CD4-positive, alpha-beta memory T cell (primary cell): ENCODE data around the gene CAPN2. TPM values are rescaled to one million over a fixed set of nuclear protein-coding genes. Genes with fewer than 3 reads are reported as not detected.
A peak's percentile ranks its signal among the peaks of the same experiment; 100 is the strongest.
"Not testable (repeated sequence)": the region's sequence is repeated elsewhere in the genome, so short reads cannot be mapped to it uniquely, and the experiment has no call there.

Experiments
- CTCF ChIA-PET: fragments of 350-600 bp; sonication (Branson Sonifier 250); formaldehyde crosslinking; loops from one replicate; lab custom pipeline; 2021; ENCODE audit warnings: inconsistent platforms; ENCODE audit not compliant: partially characterized antibody; lab: Charles Lee
- POLR2A ChIA-PET: fragments of 350-600 bp; sonication (Branson Sonifier 250); formaldehyde crosslinking; loops from one replicate; lab custom pipeline; 2021; ENCODE audit not compliant: partially characterized antibody; lab: Charles Lee
- DNase-seq, 5 donors: peaks; one replicate each; pipeline versions ENCODE4 v3.0.0 to v3.0.0-alpha.2; 2020 to 2022; ENCODE audit warnings: mixed read lengths in 1 of 5
- H3K27ac ChIP-seq: one replicate; pipeline ENCODE4 v1.7.0; 2013; ENCODE audit warnings: low read depth, low read length
- H3K27me3 ChIP-seq: 2 replicates; pipeline ENCODE4 v1.7.0; 2013; ENCODE audit warnings: mild to moderate bottlenecking, low read length, moderate library complexity; ENCODE audit not compliant: insufficient read depth
- H3K36me3 ChIP-seq: 2 replicates; pipeline ENCODE4 v1.7.0; 2013; ENCODE audit warnings: mild to moderate bottlenecking, low read length, moderate library complexity; ENCODE audit not compliant: insufficient read depth
- H3K4me1 ChIP-seq: 2 replicates; pipeline ENCODE4 v1.7.0; 2013; ENCODE audit warnings: mild to moderate bottlenecking, low read length, moderate library complexity; ENCODE audit not compliant: insufficient read depth
- H3K4me3 ChIP-seq, 2 donors: one replicate each; pipeline ENCODE4 v1.7.0; 2013; ENCODE audit warnings: low read length in 2 of 2, mild to moderate bottlenecking in 1 of 2
- H3K9me3 ChIP-seq, 2 donors: one replicate each; pipeline ENCODE4 v1.7.0; 2013; ENCODE audit warnings: low read length in 2 of 2, control low read depth in 1 of 2; ENCODE audit not compliant: control insufficient read depth in 1 of 2
- H3K27ac Mint-ChIP-seq, 7 donors: one replicate each; pipeline ENCODE4 v1.8.0; 2020 to 2021; ENCODE audit warnings: mixed read lengths in 7 of 7, mild to moderate bottlenecking in 6 of 7, inconsistent platforms in 3 of 7, moderate library complexity in 3 of 7
- H3K27me3 Mint-ChIP-seq, 2 donors: one replicate each; pipeline ENCODE4 v1.8.0; 2020 to 2021; ENCODE audit warnings: mixed read lengths in 2 of 2
- H3K36me3 Mint-ChIP-seq, 2 donors: one replicate each; pipeline ENCODE4 v1.8.0; 2020 to 2021; ENCODE audit warnings: mixed read lengths in 2 of 2, inconsistent platforms in 1 of 2, mild to moderate bottlenecking in 1 of 2
- H3K4me1 Mint-ChIP-seq, 4 donors: one replicate each; pipeline ENCODE4 v1.8.0; 2020 to 2021; ENCODE audit warnings: mixed read lengths in 4 of 4, mild to moderate bottlenecking in 1 of 4
- H3K4me3 Mint-ChIP-seq, 8 donors: one replicate each; pipeline ENCODE4 v1.8.0; 2020 to 2021; ENCODE audit warnings: mixed read lengths in 8 of 8, mild to moderate bottlenecking in 7 of 8, moderate library complexity in 6 of 8, inconsistent platforms in 3 of 8
- H3K9me3 Mint-ChIP-seq, 8 donors: one replicate each; pipeline ENCODE4 v1.8.0; 2020 to 2021; ENCODE audit warnings: mixed read lengths in 8 of 8, mild to moderate bottlenecking in 5 of 8, inconsistent platforms in 3 of 8, moderate library complexity in 1 of 8
- intact Hi-C: fragments of 100-400 bp; cut with micrococcal nuclease; formaldehyde crosslinking; loops from one replicate; pipeline ENCODE4 v1.15.1; 2023
- polyA plus RNA-seq, 2 donors: library from polyadenylated mRNA; unstranded; fragments of 300-500 nt; fragmentation: Illumina TruSeq; gene quantifications; one replicate each; pipeline ENCODE4 v1.2.3, GENCODE V29; 2021
- total RNA-seq, 2 experiments: library from RNA; stranded (reverse); gene quantifications; one replicate each; pipeline ENCODE4 v1.2.3, GENCODE V29; 2021

CAPN2 gene
- total and polyA plus RNA-seq, 4 experiments from 2014 or later, result 146 to 231 (median 179) TPM

GRCh38 chr1:223802602-223803001, 90.3 kb downstream of the CAPN2 start:
- POLR2A ChIA-PET, result no interaction called here
- CTCF ChIA-PET, result interaction anchor here (0.7 to 1.3 kb wide), 4 partner anchors 9 to 249 kb away, joined by 3 to 5 read pairs (median 4); no protein-coding TSS in a partner anchor
- intact Hi-C loops, result no loop called here

GRCh38 chr1:223803211-223803610, 90.9 kb downstream of the CAPN2 start:
- H3K27me3 Mint-ChIP-seq, result no peaks in the 10 kb centered on the region
- no peak for DNase-seq
- no peak overlapping the region for H3K27ac Mint-ChIP-seq
- Histone ChIP-seq H3K9me3 (no peaks in the 10 kb centered on the region), H3K27me3 (no peaks in the 10 kb centered on the region), H3K27ac (no peak overlapping the region), H3K4me1 (no peaks in the 10 kb centered on the region), H3K36me3 (peaks cover 41% of the 10 kb centered on the region), H3K4me3 (no peak overlapping the region)
- no peak overlapping the region for H3K4me3 Mint-ChIP-seq
- intact Hi-C loops, result no loop called here
- H3K9me3 Mint-ChIP-seq, result peaks cover 0 to 2% (median 0%) of the 10 kb centered on the region in 8 donors
- ChIA-PET POLR2A (interaction anchor here (1.1 kb wide), 1 partner anchor 42 kb away, joined by 3 read pairs; the partner anchor contains the start of gene TP53BP2), CTCF (interaction anchor here (0.7 to 1.3 kb wide), 3 partner anchors 9 to 248 kb away, joined by 3 to 5 read pairs (median 3); no protein-coding TSS in a partner anchor)
- H3K4me1 Mint-ChIP-seq, result peaks cover 0 to 1% (median 0%) of the 10 kb centered on the region in 4 donors
- H3K36me3 Mint-ChIP-seq, result peaks cover 58 to 79% of the 10 kb centered on the region in 2 donors

More at GRCh38 chr1:223802602-223803001, 90.3 kb downstream of the CAPN2 start:
- Mint-ChIP-seq H3K4me3 (no peak overlapping the region), H3K27me3 (no peaks in the 10 kb centered on the region), H3K36me3 (peaks cover 64 to 82% of the 10 kb centered on the region in 2 donors), H3K4me1 (no peaks in the 10 kb centered on the region), H3K27ac (peak overlapping the region in 1 of 7 donors; percentile 74), H3K9me3 (peaks cover 0 to 2% (median 0%) of the 10 kb centered on the region in 8 donors)
- H3K4me1 ChIP-seq, result no peaks in the 10 kb centered on the region
- H3K9me3 ChIP-seq, result no peaks in the 10 kb centered on the region
- H3K36me3 ChIP-seq, result peaks cover 47% of the 10 kb centered on the region
- H3K27ac ChIP-seq, result no peak overlapping the region
- no peak for DNase-seq
- H3K27me3 ChIP-seq, result no peaks in the 10 kb centered on the region
- no peak overlapping the region for H3K4me3 ChIP-seq

- H3K4me3 Mint-ChIP-seq, H3K27ac ChIP-seq, POLR2A ChIA-PET, H3K4me3 ChIP-seq, H3K9me3 Mint-ChIP-seq, H3K27ac Mint-ChIP-seq, DNase-seq, H3K27me3 ChIP-seq, H3K27me3 Mint-ChIP-seq, H3K9me3 ChIP-seq: not testable (repeated sequence)
- peaks cover 16 to 24% (median 21%) of the 10 kb centered on the region in 4 donors for H3K4me1 Mint-ChIP-seq
- intact Hi-C loops, result loop anchor here (2.0 to 5.0 kb wide), 5 partner anchors 97 to 647 kb away; partner anchors contain the start of gene NVL
- Histone ChIP-seq H3K4me1 (peaks cover 17% of the 10 kb centered on the region), H3K36me3 (peaks cover 15% of the 10 kb centered on the region)
- H3K36me3 Mint-ChIP-seq, result peaks cover 44 to 60% of the 10 kb centered on the region in 2 donors
- CTCF ChIA-PET, result interaction anchor here (3.3 kb wide), 1 partner anchor 21 kb away, joined by 10 read pairs; no protein-coding TSS in a partner anchor
Observed at GRCh38 chr1:223809905-223810304, 97.6 kb downstream of the CAPN2 start.

- ChIA-PET CTCF (interaction anchor here (0.8 to 3.9 kb wide), 6 partner anchors 21 to 240 kb away, joined by 3 to 36 read pairs (median 8); partner anchors contain the start of gene TP53BP2), POLR2A (interaction anchor here (3.6 kb wide), 1 partner anchor 35 kb away, joined by 30 read pairs; the partner anchor contains the start of gene TP53BP2)
- Histone ChIP-seq H3K27me3 (no peaks in the 10 kb centered on the region), H3K9me3 (no peaks in the 10 kb centered on the region), H3K4me1 (peaks cover 17% of the 10 kb centered on the region), H3K27ac (no peak overlapping the region), H3K36me3 (peaks cover 15% of the 10 kb centered on the region), H3K4me3 (no peak overlapping the region)
- peaks cover 0 to 2% (median 0%) of the 10 kb centered on the region in 8 donors for H3K9me3 Mint-ChIP-seq
- peaks cover 19 to 31% (median 26%) of the 10 kb centered on the region in 4 donors for H3K4me1 Mint-ChIP-seq
- peaks cover 44 to 60% of the 10 kb centered on the region in 2 donors for H3K36me3 Mint-ChIP-seq
- H3K4me3 Mint-ChIP-seq, result no peak overlapping the region
- intact Hi-C loops, result loop anchor here (2.0 to 5.0 kb wide), 5 partner anchors 97 to 647 kb away; partner anchors contain the start of gene NVL
- DNase-seq, result no peak
- no peak overlapping the region for H3K27ac Mint-ChIP-seq
- no peaks in the 10 kb centered on the region for H3K27me3 Mint-ChIP-seq
Observed at GRCh38 chr1:223810586-223810985, 98.2 kb downstream of the CAPN2 start.

- ChIA-PET CTCF (interaction anchor here (0.6 to 3.9 kb wide), 17 partner anchors 8 to 526 kb away, joined by 3 to 36 read pairs (median 4); partner anchors contain the start of gene TP53BP2), POLR2A (interaction anchor here (0.6 to 3.6 kb wide), 6 partner anchors 9 to 1053 kb away, joined by 3 to 30 read pairs (median 4); partner anchors contain the start of gene TP53BP2)
- no peak overlapping the region for H3K4me3 ChIP-seq
- H3K27ac ChIP-seq, result no peak overlapping the region
- H3K4me1 ChIP-seq, result peaks cover 17% of the 10 kb centered on the region
- H3K27me3 Mint-ChIP-seq, result no peaks in the 10 kb centered on the region
- DNase-seq, result peak in 4 of 5 donors; percentile 40 to 51 (median 47)
- peaks cover 12% of the 10 kb centered on the region for H3K36me3 ChIP-seq
- no peaks in the 10 kb centered on the region for H3K9me3 ChIP-seq
- intact Hi-C loops, result loop anchor here (1.0 to 5.0 kb wide), 7 partner anchors 35 to 646 kb away; partner anchors contain the start of gene NVL
- H3K9me3 Mint-ChIP-seq, result peaks cover 0 to 2% (median 0%) of the 10 kb centered on the region in 8 donors
- H3K27me3 ChIP-seq, result no peaks in the 10 kb centered on the region
- H3K36me3 Mint-ChIP-seq, result peaks cover 39 to 49% of the 10 kb centered on the region in 2 donors
- peak overlapping the region in 3 of 7 donors; percentile 27 to 72 (median 57) for H3K27ac Mint-ChIP-seq
- peaks cover 23 to 37% (median 32%) of the 10 kb centered on the region in 4 donors for H3K4me1 Mint-ChIP-seq
- no peak overlapping the region for H3K4me3 Mint-ChIP-seq
Observed at GRCh38 chr1:223811634-223812101, 99.3 kb downstream of the CAPN2 start.

GRCh38 chr1:223813645-223814044, 101.3 kb downstream of the CAPN2 start:
- H3K4me3 Mint-ChIP-seq, result peak overlapping the region in 3 of 8 donors; percentile 0 to 65 (median 61)
- CTCF ChIA-PET, result interaction anchor here (2.1 to 3.9 kb wide), 2 partner anchors 10 to 32 kb away, joined by 7 to 27 read pairs; partner anchors contain the start of gene TP53BP2
- H3K27me3 ChIP-seq, result no peaks in the 10 kb centered on the region
- POLR2A ChIA-PET, result interaction anchor here (1.5 to 3.6 kb wide), 2 partner anchors 19 to 32 kb away, joined by 3 to 30 read pairs; partner anchors contain the start of gene TP53BP2
- no peak overlapping the region for H3K4me3 ChIP-seq
- H3K9me3 Mint-ChIP-seq, result no peaks in the 10 kb centered on the region
- H3K27ac ChIP-seq, result no peak overlapping the region
- intact Hi-C loops, result loop anchor here (5.0 kb wide), 3 partner anchors 94 to 644 kb away; partner anchors contain the start of gene NVL
- H3K36me3 ChIP-seq, result peaks cover 12% of the 10 kb centered on the region
- H3K36me3 Mint-ChIP-seq, result peaks cover 32 to 39% of the 10 kb centered on the region in 2 donors
- no peak for DNase-seq
- peaks cover 17% of the 10 kb centered on the region for H3K4me1 ChIP-seq
- peak overlapping the region; percentile 10 to 84 (median 55) for H3K27ac Mint-ChIP-seq
- no peaks in the 10 kb centered on the region for H3K9me3 ChIP-seq
- peaks cover 23 to 37% (median 32%) of the 10 kb centered on the region in 4 donors for H3K4me1 Mint-ChIP-seq
- H3K27me3 Mint-ChIP-seq, result no peaks in the 10 kb centered on the region
